Measurements from ENCODE around the gene SPRYD4. TPM values are rescaled to one million over a fixed set of nuclear protein-coding genes. Genes with fewer than 3 reads are reported as not detected.

Gene SPRYD4
- total and polyA plus RNA-seq, 5 donors from 2014 or later = 0.64 to 5.3 (median 1.5) TPM

- Mint-ChIP-seq H3K4me3 (peak overlapping the region; percentile 6 to 91 (median 52)), H3K27ac (peak overlapping the region in 2 of 3 donors; percentile 54 to 67), H3K9me3 (peaks cover 0 to 2% (median 0%) of the 10 kb centered on the region in 7 donors), H3K27me3 (peaks cover 19% of the 10 kb centered on the region), H3K36me3 (no peaks in the 10 kb centered on the region), H3K4me1 (peaks cover 0 to 28% (median 11%) of the 10 kb centered on the region in 4 donors)
- Histone ChIP-seq H3K27me3 (ENCODE audit: control insufficient read depth, insufficient read depth, low read length) (no peaks in the 10 kb centered on the region), H3K4me3 (ENCODE audit: low read depth, low read length) (peak overlapping the region; percentile 53), H3K9me3 (ENCODE audit: control insufficient read depth in 2 of 2, low read length in 2 of 2) (no peaks in the 10 kb centered on the region), H3K27ac (ENCODE audit: insufficient read depth, low read length, poor library complexity, severe bottlenecking) (no peak overlapping the region), H3K4me1 (ENCODE audit: control insufficient read depth, insufficient read depth, low read length, poor library complexity, severe bottlenecking) (peaks cover 17% of the 10 kb centered on the region), H3K36me3 (ENCODE audit: control insufficient read depth, insufficient read depth, low read length) (no peaks in the 10 kb centered on the region)
- ATAC-seq (ENCODE audit: low read depth in 2 of 2) (no peak), DNase-seq (no peak)
Observed at GRCh38 chr12:56522411-56523193, 54.2 kb downstream of the SPRYD4 start.

GRCh38 chr12:56528846-56529245, 60.5 kb downstream of the SPRYD4 start:
- Histone ChIP-seq H3K4me3 (ENCODE audit: low read depth, low read length) (no peak overlapping the region), H3K27ac (ENCODE audit: insufficient read depth, low read length, poor library complexity, severe bottlenecking) (no peak overlapping the region), H3K4me1 (ENCODE audit: control insufficient read depth, insufficient read depth, low read length, poor library complexity, severe bottlenecking) (no peaks in the 10 kb centered on the region), H3K36me3 (ENCODE audit: control insufficient read depth, insufficient read depth, low read length) (no peaks in the 10 kb centered on the region), H3K9me3 (ENCODE audit: control insufficient read depth in 2 of 2, low read length in 2 of 2) (no peaks in the 10 kb centered on the region), H3K27me3 (ENCODE audit: control insufficient read depth, insufficient read depth, low read length) (no peaks in the 10 kb centered on the region)
- Mint-ChIP-seq H3K27ac (no peak overlapping the region), H3K4me3 (no peak overlapping the region), H3K9me3 (no peaks in the 10 kb centered on the region), H3K36me3 (no peaks in the 10 kb centered on the region), H3K27me3 (peaks cover 17% of the 10 kb centered on the region), H3K4me1 (no peaks in the 10 kb centered on the region)
- DNase-seq = no peak
- no peak for ATAC-seq (ENCODE audit: low read depth in 2 of 2)

Other genes starting within 250 kb of the SPRYD4 start
- gene RNF41, start 246.7 kb upstream of the SPRYD4 start, total RNA-seq = 33.7 TPM
- gene RNF41, start 246.7 kb upstream of the SPRYD4 start, polyA plus RNA-seq = 10 to 100 TPM; 39.2 to 45.8 (median 45.1) TPM
- 16.9 TPM for gene NABP2, start 244.2 kb upstream of the SPRYD4 start, total RNA-seq
- 1 to 10 TPM; 4.1 to 6.8 (median 5.0) TPM for gene NABP2, start 244.2 kb upstream of the SPRYD4 start, polyA plus RNA-seq
- gene SLC39A5, start 238.5 kb upstream of the SPRYD4 start, total RNA-seq = 2.0 TPM
- gene SLC39A5, start 238.5 kb upstream of the SPRYD4 start, polyA plus RNA-seq = not detected
- gene ANKRD52, start 210.2 kb upstream of the SPRYD4 start, total RNA-seq = 40.1 TPM
- 1 to 10 TPM; 5.0 to 7.5 (median 6.4) TPM for gene ANKRD52, start 210.2 kb upstream of the SPRYD4 start, polyA plus RNA-seq
- 23.7 TPM for gene COQ10A, start 201.6 kb upstream of the SPRYD4 start, total RNA-seq
- gene COQ10A, start 201.6 kb upstream of the SPRYD4 start, polyA plus RNA-seq = 10 to 100 TPM in 3 of 4 donors, 1 to 10 TPM in 1; 8.1 to 11.5 (median 11.0) TPM
- gene CS, start 168.2 kb upstream of the SPRYD4 start, total RNA-seq = 173 TPM
- 10 to 100 TPM; 69.3 to 85.8 (median 74.3) TPM for gene CS, start 168.2 kb upstream of the SPRYD4 start, polyA plus RNA-seq
- gene CNPY2, start 152.6 kb upstream of the SPRYD4 start, total RNA-seq = 47.6 TPM
- 100 to 1,000 TPM; 139 to 166 (median 156) TPM for gene CNPY2, start 152.6 kb upstream of the SPRYD4 start, polyA plus RNA-seq
- gene PAN2, start 134.6 kb upstream of the SPRYD4 start, total RNA-seq = 83.5 TPM
- gene PAN2, start 134.6 kb upstream of the SPRYD4 start, polyA plus RNA-seq = 10 to 100 TPM in 1 of 4 donors, 1 to 10 TPM in 3; 4.5 to 10.6 (median 7.3) TPM
- gene IL23A, start 129.7 kb upstream of the SPRYD4 start, total RNA-seq = 27.1 TPM
- gene IL23A, start 129.7 kb upstream of the SPRYD4 start, polyA plus RNA-seq = 10 to 100 TPM; 12.2 to 18.8 (median 16.8) TPM
- gene STAT2, start 108.5 kb upstream of the SPRYD4 start, total RNA-seq = 190 TPM
- 10 to 100 TPM; 67.9 to 92.5 (median 79.8) TPM for gene STAT2, start 108.5 kb upstream of the SPRYD4 start, polyA plus RNA-seq
- gene APOF, start 105.7 kb upstream of the SPRYD4 start, total RNA-seq = not detected
- not detected for gene APOF, start 105.7 kb upstream of the SPRYD4 start, polyA plus RNA-seq
- gene TIMELESS, start 19.2 kb upstream of the SPRYD4 start, total RNA-seq = 7.3 TPM
- 1 to 10 TPM; 2.8 to 6.3 (median 4.6) TPM for gene TIMELESS, start 19.2 kb upstream of the SPRYD4 start, polyA plus RNA-seq
- not detected for gene MIP, start 13.9 kb upstream of the SPRYD4 start, total RNA-seq
- gene MIP, start 13.9 kb upstream of the SPRYD4 start, polyA plus RNA-seq = under 1 TPM in 3 of 4 donors, not detected in 1; 0.07 to 0.24 (median 0.09) TPM
- gene GLS2, start 19.6 kb downstream of the SPRYD4 start, total RNA-seq = 1.3 TPM
- 1 to 10 TPM in 2 of 4 donors, under 1 TPM in 2; 0.64 to 3.9 (median 2.3) TPM for gene GLS2, start 19.6 kb downstream of the SPRYD4 start, polyA plus RNA-seq
- gene RBMS2, start 53.2 kb downstream of the SPRYD4 start, total RNA-seq = 3.1 TPM
- under 1 TPM in 3 of 4 donors, not detected in 1; 0.14 to 0.41 (median 0.23) TPM for gene RBMS2, start 53.2 kb downstream of the SPRYD4 start, polyA plus RNA-seq
- 237 TPM for gene BAZ2A, start 161.7 kb downstream of the SPRYD4 start, total RNA-seq
- gene BAZ2A, start 161.7 kb downstream of the SPRYD4 start, polyA plus RNA-seq = 10 to 100 TPM; 22.2 to 30.2 (median 22.6) TPM
- gene ATP5F1B, start 177.4 kb downstream of the SPRYD4 start, total RNA-seq = 277 TPM
- 1,000 to 10,000 TPM in 1 of 4 donors, 100 to 1,000 TPM in 3; 781 to 1,082 (median 867) TPM for gene ATP5F1B, start 177.4 kb downstream of the SPRYD4 start, polyA plus RNA-seq
- 128 TPM for gene PTGES3, start 219.7 kb downstream of the SPRYD4 start, total RNA-seq
- gene PTGES3, start 219.7 kb downstream of the SPRYD4 start, polyA plus RNA-seq = 100 to 1,000 TPM; 276 to 321 (median 303) TPM

Data from CD4-positive, CD25-positive, alpha-beta regulatory T cell (primary cell).